SK-N-SH (cell line): ENCODE results near the gene ZNF609. TPM values are rescaled to one million over a fixed set of nuclear protein-coding genes. Genes with fewer than 3 reads are reported as not detected.

Source experiments
- CTCF ChIA-PET: fragments of 300-600, 350-600 bp; formaldehyde crosslinking; extraction: SDS; loops from one replicate; lab custom pipeline; 2021; lab: Yijun Ruan, JAX
- POLR2A ChIA-PET: fragments of 350-600 bp; sonication (Branson Sonifier 250); formaldehyde crosslinking; extraction: SDS; loops from one replicate; lab custom pipeline; 2020; ENCODE audit warnings: antibody characterized with exemption, inconsistent platforms; lab: Yijun Ruan, JAX
- DNase-seq: peaks from one replicate; pipeline ENCODE4 v3.0.0; 2012
- H2AFZ ChIP-seq: fragments of 200-600 bp; sonication (generic); 2 replicates; pipeline ENCODE4 v1.8.1; 2016; ENCODE audit warnings: antibody characterized with exemption, mild to moderate bottlenecking, low read depth
- H3F3A ChIP-seq: fragments of 200-600 bp; sonication (generic); replicated peaks from 2 replicates; pipeline ENCODE3; 2016; ENCODE audit warnings: antibody characterized with exemption, mild to moderate bottlenecking; ENCODE audit not compliant: insufficient read depth
- H3K27ac ChIP-seq, 2 experiments: fragments of 200-500 bp in 1 of 2; fragments of 200-600 bp in 1 of 2; sonication (Bioruptor generic) in 1 of 2; sonication (generic), shearing (Covaris generic) in 1 of 2; 2 replicates each; pipeline versions ENCODE4 v1.5.1 to v1.6.1; 2014 to 2016; ENCODE audit warnings: low read depth in 2 of 2, inconsistent platforms in 1 of 2, low read length in 1 of 2, mild to moderate bottlenecking in 1 of 2, mixed read lengths in 1 of 2
- H3K27me3 ChIP-seq: fragments of 200-600 bp; sonication (generic), shearing (Covaris generic); 2 replicates; pipeline ENCODE4 v1.6.1; 2016; ENCODE audit warnings: mixed run types; ENCODE audit not compliant: insufficient read depth
- H3K36me3 ChIP-seq, 2 experiments: fragments of 200-500 bp in 1 of 2; fragments of 200-600 bp in 1 of 2; sonication (Bioruptor generic) in 1 of 2; sonication (generic) in 1 of 2; replicated peaks in 1 of 2; 2 replicates each; pipeline versions ENCODE3 to v1.5.1; 2014 to 2016; ENCODE audit warnings: low read length in 1 of 2, mild to moderate bottlenecking in 1 of 2; ENCODE audit not compliant: insufficient read depth in 2 of 2, control insufficient read depth in 1 of 2
- H3K4me1 ChIP-seq, 2 experiments: fragments of 200-500 bp in 1 of 2; fragments of 200-600 bp in 1 of 2; sonication (Bioruptor generic) in 1 of 2; sonication (generic), shearing (Covaris generic) in 1 of 2; 2 replicates each; pipeline versions ENCODE4 v1.5.1 to v1.6.1; 2014 to 2016; ENCODE audit warnings: low read depth in 1 of 2, low read length in 1 of 2, mixed run types in 1 of 2; ENCODE audit not compliant: insufficient read depth in 2 of 2, control insufficient read depth in 1 of 2
- H3K4me2 ChIP-seq: fragments of 200-600 bp; sonication (generic), shearing (Covaris generic); 2 replicates; pipeline ENCODE4 v1.6.1; 2017; ENCODE audit warnings: mixed run types
- H3K4me3 ChIP-seq, 2 experiments: fragments of 200-500 bp in 1 of 2; fragments of 200-600 bp in 1 of 2; sonication (Bioruptor generic) in 1 of 2; sonication (generic), shearing (Covaris generic) in 1 of 2; 2 replicates each; pipeline versions ENCODE4 v1.5.1 to v1.8.1; 2014 to 2016; ENCODE audit warnings: low read depth in 2 of 2, inconsistent platforms in 1 of 2, low read length in 1 of 2, mild to moderate bottlenecking in 1 of 2, mixed read lengths in 1 of 2, moderate library complexity in 1 of 2
- H3K79me2 ChIP-seq: fragments of 200-600 bp; sonication (generic); 2 replicates; pipeline ENCODE4 v1.8.1; 2017; ENCODE audit warnings: mild to moderate bottlenecking; ENCODE audit not compliant: insufficient read depth
- H3K9ac ChIP-seq: fragments of 200-600 bp; sonication (generic); 2 replicates; pipeline ENCODE4 v1.6.1; 2017; ENCODE audit warnings: mixed run types
- H3K9me2 ChIP-seq: fragments of 200-600 bp; sonication (generic); 2 replicates; pipeline ENCODE4 v1.6.1; 2017; ENCODE audit warnings: mixed run types
- H3K9me3 ChIP-seq: fragments of 200-600 bp; sonication (generic); 2 replicates; pipeline ENCODE4 v1.6.1; 2017; ENCODE audit warnings: mixed run types, mild to moderate bottlenecking, moderate library complexity
- H4K20me1 ChIP-seq: fragments of 200-600 bp; sonication (generic); 2 replicates; pipeline ENCODE4 v1.6.1; 2017; ENCODE audit warnings: mild to moderate bottlenecking, mixed run types; ENCODE audit not compliant: insufficient read depth
- ELF1 ChIP-seq: IDR thresholded peaks from 2 replicates; pipeline ENCODE4 v1.4.0; 2012
- EZH2phosphoT487 ChIP-seq: fragments of 200-600 bp; sonication (generic); IDR thresholded peaks from 2 replicates; pipeline ENCODE4 v1.6.1; 2017; ENCODE audit warnings: low read depth, mixed run types, mild to moderate bottlenecking, antibody characterized with exemption, moderate library complexity, borderline replicate concordance
- FOSL2 ChIP-seq: IDR thresholded peaks from 2 replicates; pipeline ENCODE4 v1.4.0; 2012; ENCODE audit warnings: low read depth, mild to moderate bottlenecking, moderate library complexity, borderline replicate concordance
- FOXM1 ChIP-seq: IDR thresholded peaks from 2 replicates; pipeline ENCODE4 v1.4.0; 2012; ENCODE audit warnings: low read depth, mild to moderate bottlenecking
- GABPA ChIP-seq: IDR thresholded peaks from 2 replicates; pipeline ENCODE4 v1.4.0; 2012; ENCODE audit warnings: low read depth, mild to moderate bottlenecking
- GATA2 ChIP-seq: sonication (generic); formaldehyde crosslinking; IDR thresholded peaks from 2 replicates; pipeline ENCODE4 v1.5.0; 2020; ENCODE audit warnings: mild to moderate bottlenecking, missing genetic modification reagents
- MAX ChIP-seq: IDR thresholded peaks from 2 replicates; pipeline ENCODE4 v1.4.0; 2012; ENCODE audit warnings: low read depth
- MXI1 ChIP-seq: IDR thresholded peaks from 2 replicates; pipeline ENCODE4 v1.6.1; 2012; ENCODE audit warnings: mild to moderate bottlenecking, low read depth, low read length, improper control_type of control experiment
- NFIC ChIP-seq: IDR thresholded peaks from 2 replicates; pipeline ENCODE4 v1.4.0; 2012; ENCODE audit warnings: borderline replicate concordance
- RAD21 ChIP-seq: IDR thresholded peaks from 2 replicates; pipeline ENCODE4 v1.6.1; 2012; ENCODE audit warnings: mild to moderate bottlenecking, low read length
- RCOR1 ChIP-seq: fragments of 150-350 bp; IDR thresholded peaks from 2 replicates; pipeline ENCODE4 v1.6.1; 2017; ENCODE audit warnings: antibody characterized with exemption, low read length
- RFX5 ChIP-seq: IDR thresholded peaks from 2 replicates; pipeline ENCODE4 v1.6.1; 2012; ENCODE audit warnings: mild to moderate bottlenecking, improper control_type of control experiment, low read length
- SIN3A ChIP-seq: IDR thresholded peaks from 2 replicates; pipeline ENCODE4 v1.6.1; 2012; ENCODE audit warnings: low read depth, mild to moderate bottlenecking, low read length, moderate library complexity, borderline replicate concordance
- TEAD4 ChIP-seq: IDR thresholded peaks from 2 replicates; pipeline ENCODE4 v1.4.0; 2012; ENCODE audit warnings: mild to moderate bottlenecking, borderline replicate concordance; ENCODE audit not compliant: insufficient read depth
- WGBS: methylation state at CpG from one replicate; pipeline ENCODE4 v1.1.6; 2017; ENCODE audit warnings: low lambda C conversion rate; 5-methylcytosine and 5-hydroxymethylcytosine counted together
- polyA plus RNA-seq, 3 experiments: library from polyadenylated mRNA; depleted of rRNA; stranded (reverse); fragments of >200 nt; gene quantifications; 2 replicates each; pipeline ENCODE4 v1.2.3, GENCODE V29; 2012
- TF ChIP-seq, protein P1 (sequence below): fragments of 200-600 bp; sonication (generic); IDR thresholded peaks from 2 replicates; pipeline ENCODE4 v1.6.1; 2017; ENCODE audit warnings: antibody characterized with exemption, mild to moderate bottlenecking, moderate library complexity
- TF ChIP-seq, protein P2 (sequence below): IDR thresholded peaks from 2 replicates; pipeline ENCODE4 v1.6.1; 2012; ENCODE audit warnings: mild to moderate bottlenecking, low read depth, low read length, moderate library complexity
- TF ChIP-seq, protein P3 (sequence below): IDR thresholded peaks from 2 replicates; pipeline ENCODE4; 2012
- TF ChIP-seq, protein P4 (sequence below): fragments of 150-350 bp; IDR thresholded peaks from 2 replicates; pipeline ENCODE4 v1.6.1; 2016; ENCODE audit warnings: mild to moderate bottlenecking, low read depth, low read length

Gene ZNF609
- polyA plus RNA-seq, 1 of the 3 experiments (the other 2 are of a cell fraction) = 12.6 TPM

DNA sequence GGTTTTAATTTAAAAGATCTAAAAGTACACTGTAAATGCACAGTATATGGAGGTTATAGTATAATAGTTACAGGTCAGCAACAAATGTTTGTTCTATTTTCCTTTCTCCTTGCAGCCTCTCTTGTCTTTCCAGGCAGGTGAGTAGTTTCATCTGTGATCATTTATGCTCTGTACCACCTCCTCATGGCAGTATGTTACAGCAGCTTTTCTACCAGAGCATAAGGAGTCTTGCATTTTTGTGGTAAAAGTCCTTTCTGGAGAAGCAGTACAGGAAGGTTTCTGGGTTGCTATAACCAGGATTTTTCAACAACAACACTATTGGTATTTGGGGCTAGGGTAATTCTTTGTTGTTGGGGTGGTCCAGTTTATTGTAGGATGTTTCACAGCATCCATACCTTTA is 59.5 kb downstream of the ZNF609 start:
- H3K4me1 ChIP-seq = peaks cover 13 to 29% of the 10 kb centered on the region in 2 experiments; a peak in 3 of 4 replicates
- no peaks in the 10 kb centered on the region for H3K9me2 ChIP-seq
- CTCF ChIA-PET = interaction anchor here (1.2 kb wide), 1 partner anchor 11 kb away, joined by 4 read pairs; no protein-coding TSS in a partner anchor
- no peak overlapping the region for H2AFZ ChIP-seq
- no peaks in the 10 kb centered on the region for H3K27me3 ChIP-seq
- POLR2A ChIA-PET = no interaction called here
- no peak overlapping the region for H3K4me2 ChIP-seq
- H3K4me3 ChIP-seq = no peak overlapping the region
- no peak for TF ChIP-seq MXI1
- TF ChIP-seq, protein P1, sequence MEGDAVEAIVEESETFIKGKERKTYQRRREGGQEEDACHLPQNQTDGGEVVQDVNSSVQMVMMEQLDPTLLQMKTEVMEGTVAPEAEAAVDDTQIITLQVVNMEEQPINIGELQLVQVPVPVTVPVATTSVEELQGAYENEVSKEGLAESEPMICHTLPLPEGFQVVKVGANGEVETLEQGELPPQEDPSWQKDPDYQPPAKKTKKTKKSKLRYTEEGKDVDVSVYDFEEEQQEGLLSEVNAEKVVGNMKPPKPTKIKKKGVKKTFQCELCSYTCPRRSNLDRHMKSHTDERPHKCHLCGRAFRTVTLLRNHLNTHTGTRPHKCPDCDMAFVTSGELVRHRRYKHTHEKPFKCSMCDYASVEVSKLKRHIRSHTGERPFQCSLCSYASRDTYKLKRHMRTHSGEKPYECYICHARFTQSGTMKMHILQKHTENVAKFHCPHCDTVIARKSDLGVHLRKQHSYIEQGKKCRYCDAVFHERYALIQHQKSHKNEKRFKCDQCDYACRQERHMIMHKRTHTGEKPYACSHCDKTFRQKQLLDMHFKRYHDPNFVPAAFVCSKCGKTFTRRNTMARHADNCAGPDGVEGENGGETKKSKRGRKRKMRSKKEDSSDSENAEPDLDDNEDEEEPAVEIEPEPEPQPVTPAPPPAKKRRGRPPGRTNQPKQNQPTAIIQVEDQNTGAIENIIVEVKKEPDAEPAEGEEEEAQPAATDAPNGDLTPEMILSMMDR = peak; percentile 24; the same call in 1 of the 2 replicates
- peaks cover 94% of the 10 kb centered on the region for H3K79me2 ChIP-seq
- no peaks in the 10 kb centered on the region for H3K9me3 ChIP-seq
- DNase-seq = no peak
- H4K20me1 ChIP-seq = peaks cover 16% of the 10 kb centered on the region
- peaks cover 18% of the 10 kb centered on the region for H3F3A ChIP-seq
- no peak overlapping the region for H3K9ac ChIP-seq
- no peak overlapping the region for H3K27ac ChIP-seq
- H3K36me3 ChIP-seq = peaks cover 0 to 5% of the 10 kb centered on the region in 2 experiments

DNA sequence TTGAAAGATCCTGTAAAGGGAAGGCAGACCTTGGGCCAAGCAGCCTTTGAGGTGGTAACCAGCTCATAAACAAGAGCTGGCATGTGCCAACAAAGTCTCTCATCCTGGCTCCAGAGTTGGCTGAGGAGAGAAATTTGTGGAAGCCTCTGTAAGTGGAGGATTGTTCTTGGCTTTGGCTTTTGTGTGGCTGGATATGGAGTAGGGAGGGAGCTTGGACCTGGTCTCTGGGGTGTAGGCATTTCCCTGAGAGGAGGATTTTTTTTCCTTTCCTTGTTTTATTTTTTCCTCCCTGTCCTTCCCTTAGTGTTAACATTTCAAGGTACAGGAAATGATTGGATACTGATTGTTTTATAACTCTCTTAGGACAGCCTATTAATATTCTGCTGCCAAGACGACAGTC is 60.8 kb downstream of the ZNF609 start:
- Histone ChIP-seq H2AFZ (no peak overlapping the region), H3K9me3 (no peaks in the 10 kb centered on the region), H3K9ac (no peak overlapping the region), H3K27me3 (no peaks in the 10 kb centered on the region), H4K20me1 (peaks cover 20% of the 10 kb centered on the region), H3K4me1 (peaks cover 13 to 29% of the 10 kb centered on the region in 2 experiments; a peak in 3 of 4 replicates), H3K27ac (peak overlapping the region; percentile 20 to 58; a peak in 2 of 4 replicates), H3F3A (peaks cover 31% of the 10 kb centered on the region), H3K36me3 (peaks cover 0 to 5% of the 10 kb centered on the region in 2 experiments), H3K4me2 (peak overlapping the region; percentile 12; the same call in 1 of the 2 replicates), H3K9me2 (no peaks in the 10 kb centered on the region), H3K79me2 (peaks cover 94% of the 10 kb centered on the region), H3K4me3 (no peak overlapping the region)
- WGBS = 44% methylated on average over 1 of the region's 1 CpG
- CTCF ChIA-PET = no interaction called here
- POLR2A ChIA-PET = no interaction called here
- DNase-seq = no peak
- TF ChIP-seq, protein P2, sequence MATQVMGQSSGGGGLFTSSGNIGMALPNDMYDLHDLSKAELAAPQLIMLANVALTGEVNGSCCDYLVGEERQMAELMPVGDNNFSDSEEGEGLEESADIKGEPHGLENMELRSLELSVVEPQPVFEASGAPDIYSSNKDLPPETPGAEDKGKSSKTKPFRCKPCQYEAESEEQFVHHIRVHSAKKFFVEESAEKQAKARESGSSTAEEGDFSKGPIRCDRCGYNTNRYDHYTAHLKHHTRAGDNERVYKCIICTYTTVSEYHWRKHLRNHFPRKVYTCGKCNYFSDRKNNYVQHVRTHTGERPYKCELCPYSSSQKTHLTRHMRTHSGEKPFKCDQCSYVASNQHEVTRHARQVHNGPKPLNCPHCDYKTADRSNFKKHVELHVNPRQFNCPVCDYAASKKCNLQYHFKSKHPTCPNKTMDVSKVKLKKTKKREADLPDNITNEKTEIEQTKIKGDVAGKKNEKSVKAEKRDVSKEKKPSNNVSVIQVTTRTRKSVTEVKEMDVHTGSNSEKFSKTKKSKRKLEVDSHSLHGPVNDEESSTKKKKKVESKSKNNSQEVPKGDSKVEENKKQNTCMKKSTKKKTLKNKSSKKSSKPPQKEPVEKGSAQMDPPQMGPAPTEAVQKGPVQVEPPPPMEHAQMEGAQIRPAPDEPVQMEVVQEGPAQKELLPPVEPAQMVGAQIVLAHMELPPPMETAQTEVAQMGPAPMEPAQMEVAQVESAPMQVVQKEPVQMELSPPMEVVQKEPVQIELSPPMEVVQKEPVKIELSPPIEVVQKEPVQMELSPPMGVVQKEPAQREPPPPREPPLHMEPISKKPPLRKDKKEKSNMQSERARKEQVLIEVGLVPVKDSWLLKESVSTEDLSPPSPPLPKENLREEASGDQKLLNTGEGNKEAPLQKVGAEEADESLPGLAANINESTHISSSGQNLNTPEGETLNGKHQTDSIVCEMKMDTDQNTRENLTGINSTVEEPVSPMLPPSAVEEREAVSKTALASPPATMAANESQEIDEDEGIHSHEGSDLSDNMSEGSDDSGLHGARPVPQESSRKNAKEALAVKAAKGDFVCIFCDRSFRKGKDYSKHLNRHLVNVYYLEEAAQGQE = no peak
- TF ChIP-seq TEAD4 (no peak), GABPA (no peak), FOSL2 (no peak), RFX5 (no peak), EZH2phosphoT487 (no peak), SIN3A (no peak), ELF1 (no peak), RAD21 (no peak), GATA2 (CRISPR knock-in tag) (no peak), FOXM1 (no peak), RCOR1 (no peak), MAX (no peak), NFIC (no peak)
- TF ChIP-seq, protein P3, sequence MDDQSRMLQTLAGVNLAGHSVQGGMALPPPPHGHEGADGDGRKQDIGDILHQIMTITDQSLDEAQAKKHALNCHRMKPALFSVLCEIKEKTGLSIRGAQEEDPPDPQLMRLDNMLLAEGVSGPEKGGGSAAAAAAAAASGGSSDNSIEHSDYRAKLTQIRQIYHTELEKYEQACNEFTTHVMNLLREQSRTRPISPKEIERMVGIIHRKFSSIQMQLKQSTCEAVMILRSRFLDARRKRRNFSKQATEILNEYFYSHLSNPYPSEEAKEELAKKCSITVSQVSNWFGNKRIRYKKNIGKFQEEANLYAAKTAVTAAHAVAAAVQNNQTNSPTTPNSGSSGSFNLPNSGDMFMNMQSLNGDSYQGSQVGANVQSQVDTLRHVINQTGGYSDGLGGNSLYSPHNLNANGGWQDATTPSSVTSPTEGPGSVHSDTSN = no peak
- TF ChIP-seq, protein P1 = no peak
- TF ChIP-seq, protein P4, sequence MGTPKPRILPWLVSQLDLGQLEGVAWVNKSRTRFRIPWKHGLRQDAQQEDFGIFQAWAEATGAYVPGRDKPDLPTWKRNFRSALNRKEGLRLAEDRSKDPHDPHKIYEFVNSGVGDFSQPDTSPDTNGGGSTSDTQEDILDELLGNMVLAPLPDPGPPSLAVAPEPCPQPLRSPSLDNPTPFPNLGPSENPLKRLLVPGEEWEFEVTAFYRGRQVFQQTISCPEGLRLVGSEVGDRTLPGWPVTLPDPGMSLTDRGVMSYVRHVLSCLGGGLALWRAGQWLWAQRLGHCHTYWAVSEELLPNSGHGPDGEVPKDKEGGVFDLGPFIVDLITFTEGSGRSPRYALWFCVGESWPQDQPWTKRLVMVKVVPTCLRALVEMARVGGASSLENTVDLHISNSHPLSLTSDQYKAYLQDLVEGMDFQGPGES = no peak
